Activated T-cell treated with anti-CD3 and anti-CD28 coated beads for 48 hours (primary cell): ENCODE data around the gene HERPUD1.
"Not testable (repeated sequence)": the region's sequence is repeated elsewhere in the genome, so short reads cannot be mapped to it uniquely, and the experiment has no call there.

Experiments used
- DNase-seq: peaks from one replicate; pipeline ENCODE4 v3.0.0-alpha.2; 2020; ENCODE audit warnings: low read depth

Gene HERPUD1

GRCh38 chr16:56931892-56932720 is at the start of gene HERPUD1:
Gene HERPUD1 (plus strand): TSS chr16:56932142. CDS start chr16:56932245, 103 bp downstream.
- peak; percentile 100 for DNase-seq

- no peak for DNase-seq
Observed at GRCh38 chr16:56883586-56883985, 48.4 kb upstream of the HERPUD1 start.

- DNase-seq: no peak
Observed at GRCh38 chr16:56884026-56884582, 47.8 kb upstream of the HERPUD1 start.

GRCh38 chr16:56884929-56885328 is 47.0 kb upstream of the HERPUD1 start:
- DNase-seq: not testable (repeated sequence)

GRCh38 chr16:56885446-56886162 is 46.3 kb upstream of the HERPUD1 start:
- DNase-seq: no peak

GRCh38 chr16:56886296-56886695 is 45.6 kb upstream of the HERPUD1 start:
- DNase-seq: no peak

GRCh38 chr16:56886826-56887225 is 45.1 kb upstream of the HERPUD1 start:
- no peak for DNase-seq

- DNase-seq: no peak
Observed at GRCh38 chr16:56888806-56889205, 43.1 kb upstream of the HERPUD1 start.

GRCh38 chr16:56889206-56889605 is 42.7 kb upstream of the HERPUD1 start:
- DNase-seq: no peak

- DNase-seq: no peak
Observed at GRCh38 chr16:56891685-56892084, 40.3 kb upstream of the HERPUD1 start.

- DNase-seq: no peak
Observed at GRCh38 chr16:56892705-56893104, 39.2 kb upstream of the HERPUD1 start.

GRCh38 chr16:56894331-56894917 is 37.5 kb upstream of the HERPUD1 start:
- DNase-seq: no peak

- no peak for DNase-seq
Observed at GRCh38 chr16:56895813-56896212, 36.1 kb upstream of the HERPUD1 start.

GRCh38 chr16:56896244-56896643 is 35.7 kb upstream of the HERPUD1 start:
- no peak for DNase-seq

GRCh38 chr16:56897026-56897799 is 34.7 kb upstream of the HERPUD1 start:
- DNase-seq: no peak

GRCh38 chr16:56898847-56899246 is 33.1 kb upstream of the HERPUD1 start:
- DNase-seq: no peak

- no peak for DNase-seq
Observed at GRCh38 chr16:56903866-56904265, 28.1 kb upstream of the HERPUD1 start.

- DNase-seq: no peak
Observed at GRCh38 chr16:56907401-56907800, 24.5 kb upstream of the HERPUD1 start.

- DNase-seq: no peak
Observed at GRCh38 chr16:56909527-56909979, 22.4 kb upstream of the HERPUD1 start.

- no peak for DNase-seq
Observed at GRCh38 chr16:56910112-56910511, 21.8 kb upstream of the HERPUD1 start.

GRCh38 chr16:56910654-56911539 is 21.0 kb upstream of the HERPUD1 start:
- DNase-seq: peak; percentile 33
